Left lung (tissue), 10 donors: ENCODE data around the gene NRN1. TPM values are rescaled to one million over a fixed set of nuclear protein-coding genes. Genes with fewer than 3 reads are reported as not detected.

Experiments
- ATAC-seq: fragments of 200-7000 bp; cut with Tn5 transposase; one replicate; pipeline ENCODE4 v1.9.1; 2020; ENCODE audit warnings: moderate library complexity
- DNase-seq, 4 donors: peaks; one replicate each; pipeline ENCODE4 v3.0.0-alpha.2; 2013 to 2020
- H3K27ac ChIP-seq, 2 donors: fragments of 200-600 bp; sonication (generic) in 1 of 2; one replicate each; pipeline versions ENCODE4 v1.5.0 to v1.8.0; 2020 to 2021
- H3K27me3 ChIP-seq, 2 donors: fragments of 200-600 bp; sonication (generic) in 1 of 2; one replicate each; pipeline versions ENCODE4 v1.5.0 to v1.8.0; 2020 to 2021
- H3K36me3 ChIP-seq, 2 donors: fragments of 200-600 bp; sonication (generic) in 1 of 2; one replicate each; pipeline versions ENCODE4 v1.5.0 to v1.8.0; 2020 to 2021
- H3K4me1 ChIP-seq, 2 donors: fragments of 200-600 bp; one replicate each; pipeline ENCODE4 v1.8.0; 2021
- H3K4me3 ChIP-seq, 2 donors: fragments of 200-600 bp; sonication (generic) in 1 of 2; one replicate each; pipeline versions ENCODE4 v1.5.0 to v1.8.0; 2020 to 2021; ENCODE audit warnings: mild to moderate bottlenecking in 1 of 2
- H3K9me3 ChIP-seq, 2 donors: fragments of 200-600 bp; sonication (generic) in 1 of 2; one replicate each; pipeline versions ENCODE4 v1.5.0 to v1.8.0; 2020 to 2021
- CTCF ChIP-seq, 2 donors: fragments of 200-600 bp; sonication (generic) in 1 of 2; IDR thresholded peaks; one replicate each; pipeline versions ENCODE4 v1.5.0 to v1.8.0; 2021; ENCODE audit warnings: antibody characterized with exemption in 2 of 2
- intact Hi-C, 2 donors: fragments of 100-400 bp; cut with DNase I; formaldehyde crosslinking; loops; one replicate each; pipeline versions ENCODE4 v1.11.2 to v1.14.2; 2022
- polyA plus RNA-seq, 6 donors: library from polyadenylated mRNA; unstranded; fragments of 120-200 nt; gene quantifications; one replicate each; pipeline ENCODE4 v1.2.1, GENCODE V29; 2013; ENCODE audit not compliant: insufficient read length in 6 of 6
- total RNA-seq, 2 donors: library from RNA; stranded (reverse); fragmentation: NEBNext Ultra II Directional; extraction: Animal tissue kit (Norgen Biotek cat#: 25700); gene quantifications; one replicate each; pipeline ENCODE4 v1.2.1, GENCODE V29; 2021
- donor health status: DM: no; HTN: yes; CAD: no.
- donor health status: DM: no; HTN: no; CAD: no.

NRN1 gene
- total and polyA plus RNA-seq, 8 donors, result 6.5 to 12.9 (median 9.9) TPM

DNA sequence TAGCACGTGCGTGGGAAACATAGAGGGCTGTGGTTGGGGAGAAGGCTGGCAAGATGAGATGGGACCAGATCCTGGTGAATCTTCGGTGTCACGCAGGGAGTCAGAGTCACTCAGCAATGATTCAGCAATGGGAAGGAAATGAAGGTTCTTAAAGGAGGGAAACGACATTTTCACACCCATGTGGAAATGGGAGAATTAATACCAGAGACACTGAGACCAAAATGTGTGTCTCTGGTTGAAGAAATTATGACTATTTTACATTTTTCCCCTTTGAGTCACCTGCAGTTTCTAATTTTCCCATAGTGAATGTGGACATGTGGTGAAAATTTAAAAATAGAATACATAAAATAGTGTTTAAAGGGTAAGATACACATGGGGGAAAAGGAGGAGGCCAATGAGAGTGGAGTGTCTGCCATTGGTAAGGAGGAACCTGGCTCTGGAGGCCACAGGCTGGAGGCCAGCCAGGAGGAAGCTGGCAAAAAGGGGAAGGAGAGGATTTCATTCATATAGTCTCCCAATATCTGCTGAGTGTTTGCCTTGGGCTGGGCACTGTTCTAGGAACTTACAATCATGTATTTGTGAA lies 17.5 kb downstream of the NRN1 start:
- DNase-seq (peak in 1 of 4 donors; percentile 76), ATAC-seq (peak; percentile 80)
- Histone ChIP-seq H3K27me3 (peaks cover 19 to 29% of the 10 kb centered on the region in 2 donors), H3K4me1 (peaks cover 0 to 7% of the 10 kb centered on the region in 2 donors), H3K4me3 (no peak overlapping the region), H3K27ac (peak overlapping the region in 1 of 2 donors; percentile 3), H3K9me3 (no peaks in the 10 kb centered on the region), H3K36me3 (no peaks in the 10 kb centered on the region)
- intact Hi-C loops, result no loop called here
- no peak for TF ChIP-seq CTCF (IDR thresholded peaks at IDR 0.05)

DNA sequence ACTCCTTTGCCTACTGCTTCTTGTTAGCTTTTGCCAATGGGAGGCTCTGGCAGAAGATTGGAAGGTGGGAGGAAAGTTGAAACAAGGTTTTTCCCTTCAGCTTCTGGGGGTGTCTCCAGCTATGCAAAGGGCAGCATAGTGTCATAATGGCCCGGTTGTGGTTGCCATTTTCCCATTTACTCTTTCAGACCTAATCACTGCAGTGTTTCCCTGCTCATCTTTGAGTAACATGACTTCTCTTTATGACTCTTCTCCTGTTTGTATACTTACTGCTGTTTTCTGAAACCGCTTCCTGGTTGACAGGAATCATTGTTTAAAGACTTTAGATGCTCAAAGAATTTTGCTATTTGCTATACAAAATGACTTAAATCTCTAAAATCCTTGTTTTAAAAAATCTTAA lies 19.9 kb downstream of the NRN1 start:
- DNase-seq (no peak), ATAC-seq (no peak)
- Histone ChIP-seq H3K9me3 (no peaks in the 10 kb centered on the region), H3K27me3 (peaks cover 0 to 9% of the 10 kb centered on the region in 2 donors), H3K36me3 (no peaks in the 10 kb centered on the region), H3K4me1 (peaks cover 0 to 7% of the 10 kb centered on the region in 2 donors), H3K4me3 (no peak overlapping the region), H3K27ac (no peak overlapping the region)
- intact Hi-C loops, result no loop called here
- no peak for TF ChIP-seq CTCF (IDR thresholded peaks at IDR 0.05)

DNA sequence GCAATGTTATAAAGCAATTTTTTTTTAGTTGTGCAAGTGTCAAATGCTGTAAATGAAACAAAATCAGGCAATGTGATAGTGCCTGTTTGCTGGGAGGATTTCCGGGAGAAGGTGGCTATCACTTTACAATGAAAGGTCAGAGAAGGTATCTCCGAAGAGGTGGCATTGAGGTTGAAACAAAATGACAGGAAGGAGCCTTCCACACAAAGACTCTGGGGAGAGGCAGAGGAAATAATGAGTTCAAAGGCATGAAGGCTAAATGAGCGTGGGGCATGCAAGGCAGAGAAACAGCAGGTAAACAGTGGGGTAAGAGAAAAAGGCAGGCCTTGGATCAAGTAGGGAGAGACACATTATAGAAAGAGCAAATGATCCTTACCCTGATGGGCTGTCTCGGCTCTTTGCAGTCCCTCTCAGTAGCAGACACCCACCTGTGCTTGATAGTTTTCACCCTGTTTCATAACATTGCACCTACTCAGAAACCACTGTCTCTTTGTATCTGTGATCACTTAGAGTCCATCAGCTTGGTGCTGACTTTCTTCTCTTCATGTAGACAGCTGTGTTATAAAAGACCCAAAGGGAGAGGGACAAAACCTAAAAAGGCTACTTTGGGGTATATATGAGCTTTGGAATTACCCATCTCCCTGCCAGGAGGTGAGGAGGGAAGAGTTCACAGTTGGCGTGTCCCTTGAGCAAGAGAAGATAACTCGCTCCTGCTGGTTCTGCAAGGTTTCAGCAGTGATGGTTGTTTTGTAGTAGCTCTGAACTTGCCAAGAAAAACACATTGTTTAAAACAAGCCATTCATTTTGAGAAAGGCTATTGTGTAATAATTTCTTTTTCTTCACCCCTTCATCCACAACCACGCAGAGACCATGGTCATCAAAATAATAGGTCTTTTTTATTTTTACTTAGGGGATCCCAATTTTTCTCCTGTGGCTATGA lies 22.3 kb downstream of the NRN1 start:
- ATAC-seq (no peak), DNase-seq (no peak)
- Histone ChIP-seq H3K4me3 (no peak overlapping the region), H3K27ac (no peak overlapping the region), H3K9me3 (no peaks in the 10 kb centered on the region), H3K36me3 (no peaks in the 10 kb centered on the region), H3K27me3 (peaks cover 0 to 9% of the 10 kb centered on the region in 2 donors), H3K4me1 (peaks cover 0 to 21% of the 10 kb centered on the region in 2 donors)
- TF ChIP-seq CTCF (IDR thresholded peaks at IDR 0.05), result no peak
- intact Hi-C loops, result no loop called here

DNA sequence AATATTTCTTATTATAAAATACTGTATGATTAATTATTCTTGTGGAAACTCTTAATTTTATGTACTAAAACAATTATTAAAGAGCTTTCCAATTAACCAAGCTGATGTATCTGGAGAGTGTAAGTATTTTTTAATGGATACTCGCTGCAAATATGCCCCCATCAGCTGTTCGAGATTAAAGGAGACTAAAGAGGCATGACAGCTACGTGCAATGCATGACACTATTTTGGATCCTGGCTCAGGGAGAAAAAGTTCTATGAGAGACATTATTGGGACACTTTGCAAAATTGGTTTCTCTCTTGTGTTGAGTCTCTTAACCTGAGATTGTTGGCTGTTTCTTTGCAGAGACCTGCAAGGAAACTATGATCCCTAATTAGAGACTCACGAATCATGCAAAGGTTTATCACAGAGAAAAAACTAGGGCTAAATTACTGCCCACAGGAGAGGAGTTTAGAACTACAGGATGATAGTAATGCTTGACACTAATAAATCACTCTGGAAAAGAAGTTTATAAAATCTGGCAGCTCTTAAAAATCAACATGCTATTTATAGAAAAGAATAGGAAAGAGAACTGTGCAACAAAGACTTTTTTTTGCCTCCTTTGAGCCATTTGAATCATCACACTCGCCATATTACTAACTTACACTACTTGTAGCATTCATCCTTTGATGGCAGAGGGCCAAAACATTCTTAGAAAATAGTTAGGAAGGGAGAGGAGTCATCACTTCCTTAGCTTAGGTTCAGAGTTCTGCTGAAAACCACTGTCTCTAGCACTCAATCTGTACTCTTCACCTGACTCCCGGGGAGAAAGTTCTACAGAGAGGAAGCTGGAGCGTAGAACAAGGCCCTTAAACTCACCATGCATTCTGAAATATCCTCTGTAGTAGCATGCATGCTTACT lies 25.3 kb downstream of the NRN1 start:
- ATAC-seq, result no peak
- H3K36me3 ChIP-seq, result no peaks in the 10 kb centered on the region
- no peaks in the 10 kb centered on the region for H3K9me3 ChIP-seq
- no peak for TF ChIP-seq CTCF (IDR thresholded peaks at IDR 0.05)
- no peak overlapping the region for H3K27ac ChIP-seq
- no peak overlapping the region for H3K4me3 ChIP-seq
- DNase-seq, result no peak
- peaks cover 0 to 9% of the 10 kb centered on the region in 2 donors for H3K27me3 ChIP-seq
- intact Hi-C loops, result no loop called here
- peaks cover 0 to 19% of the 10 kb centered on the region in 2 donors for H3K4me1 ChIP-seq
